Hepatocyte (in vitro differentiated cells): Measurements from ENCODE around the gene GUCA1A.

Experiments
- CTCF ChIP-seq: fragments of 200-600 bp; sonication (generic); IDR thresholded peaks from 2 replicates; pipeline ENCODE4 v1.5.1; 2016; ENCODE audit warnings: antibody characterized with exemption, mild to moderate bottlenecking; ENCODE audit not compliant: poor library complexity
- EZH2phosphoT487 ChIP-seq: fragments of 200-600 bp; sonication (generic); IDR thresholded peaks from one replicate; pipeline ENCODE4 v1.6.1; 2018; ENCODE audit warnings: antibody characterized with exemption, mild to moderate bottlenecking, low read depth, moderate library complexity; ENCODE audit not compliant: unreplicated experiment, severe bottlenecking

- TF ChIP-seq EZH2phosphoT487 (no peak), CTCF (no peak)
These were observed 55.1 kb downstream of the GUCA1A start for GRCh38 chr6:42228305-42228704.
